NCI-H2107 treated with DMSO at 0.1 percent for 48 hours (cell line): ENCODE measurements around the gene GOLGA8R.
"Not testable (repeated sequence)": the region's sequence is repeated elsewhere in the genome, so short reads cannot be mapped to it uniquely, and the experiment has no call there.

Experiments
- DNase-seq: peaks from one replicate; lab custom pipeline; 2025; ENCODE audit not compliant: unreplicated experiment; lab: John Stamatoyannopoulos, UW

GOLGA8R gene, protein sequence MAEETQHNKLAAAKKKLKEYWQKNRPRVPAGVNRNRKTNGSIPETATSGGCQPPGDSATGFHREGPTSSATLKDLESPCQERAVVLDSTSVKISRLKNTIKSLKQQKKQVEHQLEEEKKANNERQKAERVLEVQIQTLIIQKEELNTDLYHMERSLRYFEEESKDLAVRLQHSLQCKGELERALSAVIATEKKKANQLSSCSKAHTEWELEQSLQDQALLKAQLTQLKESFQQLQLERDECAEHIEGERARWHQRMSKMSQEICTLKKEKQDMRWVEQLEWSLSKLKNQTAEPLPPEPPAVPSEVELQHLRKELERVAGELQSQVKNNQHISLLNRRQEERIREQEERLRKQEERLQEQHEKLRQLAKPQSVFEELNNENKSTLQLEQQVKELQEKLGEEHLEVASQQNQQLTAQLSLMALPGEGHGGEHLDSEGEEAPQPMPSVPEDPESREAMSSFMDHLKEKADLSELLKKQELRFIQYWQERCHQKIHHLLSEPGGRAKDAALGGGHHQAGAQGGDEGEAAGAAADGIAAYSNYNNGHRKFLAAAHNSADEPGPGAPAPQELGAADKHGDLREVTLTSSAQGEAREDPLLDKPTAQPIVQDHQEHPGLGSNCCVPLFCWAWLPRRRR

DNA sequence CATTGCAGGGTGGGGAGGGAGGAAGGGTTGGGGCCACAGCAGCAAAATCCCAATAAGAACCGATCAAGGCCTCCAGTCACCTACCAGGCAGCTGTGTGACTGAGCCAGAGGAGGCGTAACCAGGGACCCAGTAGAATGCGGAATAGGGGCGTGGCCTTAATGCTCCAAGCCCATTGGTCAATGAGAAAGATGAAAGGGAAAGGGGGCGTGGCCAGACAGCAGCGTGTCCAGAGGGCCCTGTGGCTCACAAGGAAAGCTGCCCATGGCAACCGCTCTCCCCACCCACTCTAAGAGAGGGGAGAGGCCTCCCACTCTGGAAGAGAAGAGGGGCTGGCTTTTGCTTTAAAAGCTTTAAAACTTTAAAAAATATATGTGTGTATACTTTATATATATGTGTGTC is at the start of gene GOLGA8R:
Gene GOLGA8R (minus strand): TSS at position 101 of the 400 bp plus-strand sequence. CDS start 98 bp downstream, at position 3.
- DNase-seq: not testable (repeated sequence)

DNA sequence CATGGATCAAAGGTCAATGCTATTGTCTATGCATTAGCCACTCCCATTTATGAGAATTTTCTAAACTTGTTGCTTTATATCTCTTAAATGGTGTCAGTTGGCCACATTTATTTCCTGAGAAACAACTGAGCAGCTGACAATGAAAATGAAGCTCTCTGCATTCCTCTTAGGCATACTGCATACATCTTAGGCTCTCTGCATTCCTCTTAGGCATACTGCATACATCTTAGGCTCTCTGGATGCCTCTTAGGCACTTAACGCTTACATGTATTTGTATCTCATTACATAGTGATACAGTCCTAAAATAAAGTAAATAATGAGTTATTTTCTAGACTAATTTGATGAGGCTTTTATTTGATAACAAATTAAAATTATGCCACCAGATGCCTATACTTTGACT is 49.8 kb upstream of the GOLGA8R start:
- DNase-seq: not testable (repeated sequence)

DNA sequence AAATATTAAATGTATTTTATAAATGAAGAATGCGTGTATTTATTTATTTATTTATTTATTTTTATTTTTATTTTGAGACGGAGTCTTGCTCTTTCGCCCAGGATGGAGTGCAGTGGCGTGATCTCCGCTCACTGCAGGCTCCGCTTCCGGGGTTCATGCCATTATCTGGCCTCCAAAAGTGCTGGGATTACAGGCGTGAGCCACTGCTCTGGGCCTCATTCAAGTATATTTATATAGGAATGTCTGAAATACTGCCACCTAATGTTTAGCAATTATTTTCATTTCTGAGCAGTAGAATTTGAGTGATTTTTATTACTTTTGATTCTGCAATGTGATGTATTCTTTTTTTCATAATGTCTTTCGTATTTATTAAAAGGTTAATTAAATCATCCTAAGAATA is 48.1 kb upstream of the GOLGA8R start:
- DNase-seq: not testable (repeated sequence)

DNA sequence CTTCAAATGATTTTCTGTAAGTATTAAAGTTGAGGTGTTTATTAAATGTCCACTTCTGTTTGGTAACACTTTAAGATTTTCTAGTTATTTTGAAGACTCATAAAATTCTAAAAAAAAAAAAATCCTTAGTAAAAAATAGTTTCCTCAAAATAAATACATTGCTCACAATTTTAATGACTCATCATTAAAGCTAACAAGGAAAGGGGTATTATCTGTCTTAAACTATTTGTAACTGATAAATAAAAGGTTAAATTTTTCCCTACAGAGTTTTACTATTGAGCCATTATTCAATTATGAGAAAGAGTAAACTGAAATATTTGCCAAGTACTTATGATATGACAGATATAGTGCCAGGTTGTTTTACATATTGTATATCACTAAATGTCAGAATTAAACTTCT is 38.6 kb upstream of the GOLGA8R start:
- not testable (repeated sequence) for DNase-seq

DNA sequence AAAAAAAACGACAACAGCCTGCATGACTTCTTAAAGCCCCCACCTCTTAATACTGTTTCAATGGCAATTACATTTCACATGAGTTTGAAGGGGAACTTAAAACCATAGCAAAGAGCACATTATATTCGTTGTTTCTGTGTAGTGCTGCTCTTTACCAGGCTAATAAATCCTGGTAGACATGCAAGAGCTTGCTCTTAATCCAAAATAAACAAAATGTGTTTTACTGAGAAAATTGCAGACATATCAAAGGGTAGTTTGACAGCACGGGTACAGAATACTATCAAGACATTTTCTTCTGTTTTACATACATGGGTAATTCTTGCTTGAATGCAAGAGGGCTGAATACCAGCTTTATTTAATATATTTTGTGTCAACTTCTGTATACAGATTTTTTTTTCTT is 24.3 kb upstream of the GOLGA8R start:
- DNase-seq: not testable (repeated sequence)

DNA sequence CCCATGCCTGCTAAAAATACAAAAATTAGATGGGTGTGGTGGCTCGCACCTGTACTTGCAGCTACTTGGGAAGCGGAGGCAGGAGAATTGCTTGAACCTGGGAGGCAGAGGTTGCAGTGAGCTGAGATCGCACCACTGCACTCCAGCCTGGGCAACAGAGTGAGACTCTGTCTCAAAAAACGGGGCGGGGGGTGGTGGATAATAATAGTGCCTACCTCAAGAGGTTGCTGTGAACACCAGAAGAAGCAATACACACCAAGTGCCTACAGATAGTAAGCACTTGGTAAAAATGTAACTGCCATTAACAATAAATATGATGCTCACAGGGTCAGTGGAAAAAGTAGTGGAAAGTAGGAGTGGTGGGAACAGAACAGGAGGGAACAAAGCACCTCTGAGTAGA is 21.8 kb upstream of the GOLGA8R start:
- not testable (repeated sequence) for DNase-seq

DNA sequence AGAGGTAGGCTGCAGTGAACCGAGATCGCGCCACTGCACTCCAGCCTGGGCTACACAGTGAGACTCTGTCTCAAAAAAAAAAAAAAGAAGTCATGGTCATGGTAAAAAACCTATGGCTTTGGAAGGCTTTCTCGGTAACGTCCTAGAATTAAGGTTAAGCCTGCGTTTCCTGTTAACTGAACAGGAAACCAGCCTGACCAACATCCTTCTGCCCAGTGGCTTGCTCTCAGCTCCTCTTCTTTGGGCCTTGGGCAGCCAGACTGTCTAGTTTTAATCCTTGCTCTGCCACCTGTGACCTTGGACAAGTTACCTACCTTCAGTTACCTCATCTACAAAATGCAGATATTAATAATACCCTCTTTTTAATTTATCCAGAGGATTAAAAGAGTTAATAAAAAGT is 6.7 kb upstream of the GOLGA8R start:
- DNase-seq: not testable (repeated sequence)

DNA sequence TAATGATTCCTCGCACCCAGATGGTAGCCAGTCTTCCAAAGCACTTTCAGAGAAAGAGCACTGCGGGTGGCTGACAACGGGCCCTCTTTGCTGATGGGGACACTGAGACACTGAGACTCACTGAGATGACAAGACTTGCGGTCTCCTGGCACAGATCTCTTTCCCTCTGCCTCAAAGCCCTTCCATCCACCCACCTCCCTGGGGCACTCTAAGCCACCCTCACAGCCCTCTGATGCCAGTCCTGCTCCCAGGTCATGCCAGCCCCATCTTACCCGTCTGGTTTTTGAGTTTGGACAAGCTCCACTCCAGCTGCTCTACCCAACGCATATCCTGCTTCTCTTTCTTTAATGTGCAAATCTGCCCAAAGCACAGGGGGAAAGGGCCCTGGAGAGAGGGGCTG is 6.4 kb downstream of the GOLGA8R start:
- not testable (repeated sequence) for DNase-seq

DNA sequence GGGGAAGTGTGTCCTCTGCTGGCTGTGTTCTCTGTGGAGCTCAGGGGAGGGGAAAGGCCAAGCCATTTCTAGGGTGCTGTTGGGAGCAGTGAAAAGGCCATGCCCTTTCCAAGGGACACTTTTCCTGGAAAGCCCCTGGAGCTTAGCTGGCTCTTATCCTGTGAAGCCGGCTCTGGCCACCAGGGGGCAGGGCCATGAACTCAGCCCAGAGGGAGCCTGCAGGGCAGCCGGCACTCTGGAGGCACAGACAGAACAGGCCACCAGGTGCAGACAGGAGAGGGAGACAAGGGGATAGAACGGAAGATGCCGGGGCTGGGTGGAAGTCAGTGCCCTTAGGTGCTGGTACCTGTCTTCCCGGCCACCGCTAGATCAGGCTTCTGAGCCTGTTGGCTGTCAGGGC is 15.1 kb downstream of the GOLGA8R start:
- DNase-seq: not testable (repeated sequence)

DNA sequence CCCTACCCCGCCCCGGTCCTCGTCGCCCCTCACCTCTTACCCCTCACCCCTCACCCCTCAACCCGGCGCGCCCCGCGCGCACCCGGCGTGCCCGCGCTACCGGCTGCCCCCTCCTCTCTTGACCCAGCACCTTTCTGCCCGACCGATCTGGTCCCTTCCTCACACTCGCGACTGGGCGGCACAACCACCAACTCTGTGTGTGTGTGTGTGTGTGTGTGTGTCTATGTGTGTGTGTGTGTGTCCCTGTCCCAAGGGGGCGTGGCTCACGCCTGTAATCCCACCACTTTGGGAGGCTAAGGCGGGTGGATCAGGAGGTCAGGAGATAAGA is 20.4 kb downstream of the GOLGA8R start:
- DNase-seq: not testable (repeated sequence)

DNA sequence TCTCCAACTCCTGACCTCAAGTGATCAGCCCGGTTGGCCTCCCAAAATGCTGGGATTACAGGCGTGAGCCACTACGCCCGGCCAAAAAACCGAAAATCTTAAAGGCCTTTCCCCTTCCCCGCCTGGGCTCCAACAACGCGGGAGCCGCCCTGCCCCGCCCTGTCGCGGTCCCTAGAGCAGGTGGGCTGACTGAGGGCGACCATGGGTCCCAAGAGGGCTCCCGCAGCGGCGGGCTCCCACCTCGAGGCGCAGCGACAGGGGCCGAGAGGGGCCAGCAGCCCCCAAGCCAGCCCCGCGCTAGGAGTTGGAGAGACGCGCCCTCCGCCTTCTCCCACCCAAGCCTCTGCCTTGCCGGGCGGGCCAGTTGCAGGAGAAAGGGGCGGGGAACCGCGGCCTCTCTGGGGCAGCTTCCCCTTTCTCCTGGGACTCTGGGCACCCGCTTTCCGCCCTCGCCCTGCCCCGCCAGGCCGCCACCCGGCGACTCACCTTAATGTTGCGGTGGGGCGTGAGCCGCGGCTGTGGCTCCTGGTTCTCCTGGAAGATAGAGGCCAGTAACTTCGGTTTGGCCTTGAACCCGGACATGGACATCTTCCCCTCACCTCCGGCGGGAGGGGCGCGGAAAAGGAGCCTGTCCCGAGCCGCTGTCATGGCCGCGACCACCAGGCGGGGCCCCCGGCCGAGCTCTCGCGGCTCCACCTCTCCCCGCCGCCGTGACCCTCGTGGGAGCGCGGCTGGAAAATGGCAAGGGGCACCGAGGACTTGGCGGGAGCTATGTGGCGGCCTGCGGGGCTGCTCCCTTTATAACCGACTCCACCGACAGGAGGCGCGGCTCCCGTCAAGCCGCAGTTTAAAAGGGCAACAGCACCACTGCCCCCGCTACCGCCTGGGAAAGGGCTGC is 21.0 kb downstream of the GOLGA8R start, which contains the start of gene CHRFAM7A:
Gene CHRFAM7A (minus strand): TSS at position 775 of the 898 bp plus-strand sequence. CDS start 10,189 bp downstream, outside the sequence.
- DNase-seq: not testable (repeated sequence)

DNA sequence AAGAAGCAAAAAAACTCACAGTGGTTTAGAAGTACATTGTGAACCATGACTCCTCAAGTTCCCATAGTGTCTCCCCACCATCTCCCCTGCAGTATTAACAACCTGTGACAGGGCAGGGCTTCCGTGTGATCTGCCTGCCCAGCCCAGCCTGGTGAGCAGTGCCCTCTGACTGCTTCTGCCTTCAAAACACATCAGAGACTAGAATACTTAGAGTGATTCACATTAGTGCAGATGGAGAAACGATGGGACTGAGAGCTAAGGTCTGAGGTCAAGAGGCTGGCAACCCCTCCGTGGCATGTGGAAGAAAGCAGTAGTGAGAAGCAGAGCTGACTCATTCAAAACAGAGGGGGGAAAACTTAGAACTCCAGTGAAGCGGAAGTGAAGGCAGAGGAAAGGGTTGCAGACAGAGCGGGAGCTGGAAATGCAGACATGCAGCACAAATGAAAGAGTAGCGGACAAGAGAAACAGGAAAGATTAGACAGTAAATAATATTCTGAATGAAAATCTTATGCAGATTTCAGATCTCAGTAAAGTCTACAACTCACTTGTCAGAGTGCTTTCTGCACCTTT is 27.7 kb downstream of the GOLGA8R start:
- not testable (repeated sequence) for DNase-seq

DNA sequence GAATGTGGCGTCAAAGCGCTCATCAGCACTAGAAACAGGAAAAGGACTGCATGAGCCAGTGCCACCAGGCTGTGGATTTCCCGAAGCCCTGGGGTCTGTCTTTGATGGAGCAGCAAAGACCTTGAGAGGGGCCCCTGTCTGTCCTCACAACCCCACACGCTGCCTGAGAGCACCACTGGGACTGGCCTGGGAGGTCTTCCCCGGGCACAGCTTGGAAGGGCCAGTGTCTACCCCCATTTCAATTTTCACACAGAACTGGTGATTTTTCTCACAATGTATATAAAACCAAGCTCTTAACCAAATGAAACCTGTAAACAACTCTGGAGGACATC is 37.0 kb downstream of the GOLGA8R start:
- not testable (repeated sequence) for DNase-seq

DNA sequence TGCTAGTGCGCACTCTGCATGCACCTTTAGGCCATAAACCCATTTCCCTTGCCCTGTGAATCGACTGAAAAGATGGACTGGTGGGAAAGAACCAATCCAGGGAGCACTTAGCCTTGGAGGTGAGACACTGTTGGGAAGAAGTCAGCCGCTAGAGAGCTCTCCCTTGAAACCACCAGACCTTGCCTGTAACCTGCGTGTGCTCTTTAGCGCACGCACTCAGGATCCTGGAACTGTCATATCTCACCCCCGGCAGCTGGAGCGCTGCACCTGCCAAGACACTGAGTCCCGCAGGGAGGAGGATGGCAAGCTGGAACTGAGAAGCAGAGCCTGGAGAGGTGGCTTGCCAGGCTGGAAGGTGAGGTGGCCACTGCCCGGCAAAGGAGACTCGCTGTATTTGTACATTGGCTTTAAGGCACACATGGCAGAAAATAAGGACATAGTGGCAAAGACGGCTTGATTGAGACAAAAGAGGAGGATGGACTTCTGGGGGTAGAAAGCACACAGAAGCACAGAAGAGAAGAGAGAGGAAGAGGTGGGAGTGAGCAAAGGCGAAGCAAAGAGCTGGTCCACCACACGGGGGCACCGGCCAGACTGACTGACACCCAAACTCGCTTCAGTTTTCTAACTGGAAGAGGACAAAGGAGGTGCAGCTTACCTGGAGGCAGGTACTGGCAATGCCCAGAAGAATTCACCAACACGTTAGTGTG is 37.5 kb downstream of the GOLGA8R start:
- not testable (repeated sequence) for DNase-seq

DNA sequence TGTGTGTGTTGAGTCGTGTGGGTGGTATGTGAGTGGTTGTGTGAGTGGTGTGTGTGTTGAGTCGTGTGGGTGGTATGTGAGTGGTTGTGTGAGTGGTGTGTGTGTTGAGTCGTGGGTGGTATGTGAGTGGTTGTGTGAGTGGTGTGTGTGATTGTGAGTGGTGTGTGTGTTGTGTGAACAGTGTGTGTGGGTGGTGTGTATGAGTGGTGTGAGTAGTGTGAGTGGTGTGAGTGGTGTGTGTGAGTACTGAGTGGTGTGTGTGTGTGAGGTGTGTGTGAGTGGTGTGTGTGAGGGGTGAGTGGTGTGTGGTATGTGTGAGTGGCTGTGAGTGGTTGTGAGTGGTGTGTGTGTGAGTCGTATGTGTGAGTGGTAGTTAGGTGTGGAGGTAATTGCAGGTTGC is 38.2 kb downstream of the GOLGA8R start:
- DNase-seq: not testable (repeated sequence)

DNA sequence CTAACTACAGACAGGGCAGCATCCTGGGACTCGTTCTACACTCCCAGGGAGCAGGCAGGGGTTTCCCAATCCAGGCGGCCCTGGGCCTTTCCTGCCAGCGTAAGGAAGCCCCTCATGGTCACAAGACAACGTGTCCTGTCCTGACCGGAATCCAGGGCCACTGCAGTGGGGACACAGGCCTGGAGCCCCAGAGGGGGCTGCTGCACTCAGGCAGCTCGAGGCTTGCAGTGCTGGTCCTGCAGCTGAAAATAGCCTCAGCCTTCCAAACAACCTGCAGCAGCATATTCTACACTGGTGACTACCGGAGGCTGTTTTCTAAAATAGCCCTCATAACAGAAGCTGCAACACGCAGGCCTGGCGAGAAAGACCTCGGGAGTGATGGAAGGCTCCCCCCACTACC is 39.2 kb downstream of the GOLGA8R start:
- DNase-seq: not testable (repeated sequence)

DNA sequence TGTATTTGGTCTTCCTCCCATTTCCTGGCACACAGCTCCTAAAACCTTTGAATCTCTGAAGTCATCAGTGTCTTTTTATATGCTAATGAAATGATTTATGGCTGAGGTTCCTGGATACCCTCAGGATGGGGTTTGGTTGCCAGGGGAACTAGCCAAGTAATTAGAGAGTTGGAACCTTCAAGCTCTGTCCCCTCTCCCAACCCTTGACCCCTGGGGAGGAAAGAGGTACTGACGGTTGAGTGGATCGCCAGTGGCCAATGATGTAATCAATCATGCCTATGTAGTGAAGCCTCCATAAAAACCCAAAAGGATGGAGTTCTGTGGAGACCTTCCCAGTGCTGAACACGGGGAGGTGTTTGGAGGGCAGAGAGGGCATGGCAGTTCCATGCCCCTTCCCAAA is 45.8 kb downstream of the GOLGA8R start:
- DNase-seq: not testable (repeated sequence)

DNA sequence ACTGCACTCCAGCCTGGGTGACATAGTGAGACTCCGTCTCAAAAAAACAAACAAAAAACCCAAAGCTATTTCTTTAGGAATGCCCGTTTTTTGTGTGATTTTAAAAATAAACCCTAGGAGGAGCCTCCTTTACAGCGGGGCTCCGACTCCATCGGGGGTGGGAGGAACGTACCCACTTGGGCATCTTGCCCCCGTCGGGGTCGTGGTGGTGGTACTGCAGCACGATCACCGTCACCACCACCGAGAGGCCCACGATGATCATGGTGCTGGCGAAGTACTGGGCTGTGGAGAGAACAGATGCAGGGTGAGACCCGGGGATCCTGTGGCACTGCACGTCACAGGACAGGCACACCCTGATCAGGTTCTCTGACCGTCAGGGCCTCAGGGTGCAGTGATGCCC is 46.8 kb downstream of the GOLGA8R start:
- not testable (repeated sequence) for DNase-seq

DNA sequence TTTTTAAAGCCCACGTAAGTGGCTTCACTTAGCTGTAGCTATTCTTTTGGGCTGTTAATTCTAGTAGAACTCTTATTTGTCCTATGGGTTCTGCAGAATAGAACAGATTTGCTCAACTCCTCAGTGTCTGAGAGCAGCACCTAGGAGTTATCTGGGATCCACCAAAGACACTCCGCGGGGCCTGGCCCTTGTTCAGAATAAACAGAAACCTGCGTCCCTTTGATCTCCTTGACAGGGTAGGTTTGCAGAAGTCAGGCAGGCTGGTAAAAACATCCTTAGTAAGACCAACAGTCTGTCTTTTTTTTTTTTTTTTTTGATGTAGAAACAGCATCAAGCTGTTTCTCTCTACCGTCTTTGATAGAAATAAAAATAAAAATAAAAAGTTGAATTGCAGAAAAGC is 52.7 kb downstream of the GOLGA8R start:
- DNase-seq: not testable (repeated sequence)

DNA sequence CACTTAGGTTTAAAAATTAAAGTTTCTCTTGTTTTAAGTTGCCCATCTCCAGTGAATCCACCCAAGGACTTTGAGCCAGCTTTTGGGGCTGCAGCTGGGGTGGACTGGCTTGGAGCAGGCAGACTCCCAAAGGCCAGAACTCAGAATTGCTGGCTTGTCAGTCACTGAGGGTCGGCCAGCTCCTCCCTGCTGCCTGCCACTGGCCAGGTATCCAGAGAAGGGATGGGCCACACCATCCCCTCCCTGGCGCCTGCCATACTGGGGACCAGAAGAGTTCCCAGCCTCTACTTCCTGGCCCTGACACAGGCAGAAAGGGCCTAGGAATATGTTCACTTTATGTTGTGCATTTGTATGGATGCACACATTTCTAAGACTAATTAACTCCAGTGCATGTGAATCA is 53.1 kb downstream of the GOLGA8R start:
- not testable (repeated sequence) for DNase-seq
